B cell (primary cell): Measurements from ENCODE around the gene NFATC2. TPM values are rescaled to one million over a fixed set of nuclear protein-coding genes. Genes with fewer than 3 reads are reported as not detected.

Source experiments
- ATAC-seq: fragments of 200-7000 bp; cut with Tn5 transposase; one replicate; pipeline ENCODE4 v1.10.0; 2021; ENCODE audit warnings: low read depth, mild to moderate bottlenecking, moderate number of reproducible peaks, moderate library complexity
- CTCF ChIA-PET: fragments of 350-600 bp; sonication (Branson Sonifier 250); formaldehyde crosslinking; loops from one replicate; lab custom pipeline; 2021; ENCODE audit warnings: antibody characterized with exemption, inconsistent platforms; lab: Charles Lee
- POLR2A ChIA-PET: fragments of 350-600 bp; sonication (Branson Sonifier 250); formaldehyde crosslinking; loops from one replicate; lab custom pipeline; 2021; ENCODE audit warnings: antibody characterized with exemption; lab: Charles Lee
- DNase-seq: peaks from one replicate; pipeline ENCODE4 v3.0.0; 2013
- H2AFZ ChIP-seq: 2 replicates; pipeline ENCODE4 v1.6.1; 2012; ENCODE audit warnings: mild to moderate bottlenecking, low read depth, low read length; ENCODE audit not compliant: insufficient read depth, poor library complexity, severe bottlenecking
- H3K27ac ChIP-seq, 2 donors: 1 replicate in 1 of 2; 2 replicates in 1 of 2; pipeline ENCODE4 v1.5.1; 2012 to 2013; ENCODE audit warnings: low read length in 2 of 2, mild to moderate bottlenecking in 2 of 2, moderate library complexity in 1 of 2
- H3K27me3 ChIP-seq, 4 experiments: fragments of 200-600 bp in 1 of 4; sonication (generic) in 1 of 4; replicated peaks in 1 of 4; 1 replicate in 2 of 4; 2 replicates in 2 of 4; pipeline versions ENCODE4 v1.6.1 to v1.7.0; 2013 to 2016; ENCODE audit warnings: low read length in 3 of 4, mild to moderate bottlenecking in 2 of 4, mixed read lengths in 1 of 4, moderate library complexity in 1 of 4; ENCODE audit not compliant: insufficient read depth in 4 of 4, control insufficient read depth in 3 of 4; ENCODE audit errors: control extremely low read depth in 1 of 4
- H3K36me3 ChIP-seq, 2 experiments: replicated peaks in 1 of 2; 1 replicate in 1 of 2; 2 replicates in 1 of 2; pipeline versions ENCODE4 v1.6.1 to v1.7.1; 2013; ENCODE audit warnings: low read length in 1 of 2; ENCODE audit not compliant: insufficient read depth in 2 of 2, control insufficient read depth in 1 of 2; ENCODE audit errors: control extremely low read depth in 1 of 2, extremely low read depth in 1 of 2
- H3K4me1 ChIP-seq, 2 donors: fragments of 200-600 bp in 1 of 2; sonication (generic) in 1 of 2; 1 replicate in 1 of 2; 2 replicates in 1 of 2; pipeline versions ENCODE4 v1.5.1 to v1.6.1; 2013 to 2017; ENCODE audit warnings: low read length in 2 of 2; ENCODE audit not compliant: control insufficient read depth in 2 of 2, insufficient read depth in 2 of 2
- H3K4me2 ChIP-seq: replicated peaks from 2 replicates; pipeline ENCODE3; 2012; ENCODE audit warnings: mild to moderate bottlenecking, low read depth, low read length; ENCODE audit not compliant: poor library complexity, severe bottlenecking
- H3K4me3 ChIP-seq, 5 experiments: fragments of 200-600 bp in 1 of 5; sonication (generic) in 1 of 5; 1 replicate in 3 of 5; 2 replicates in 2 of 5; pipeline versions ENCODE4 v1.5.1 to v1.7.0; 2011 to 2016; ENCODE audit warnings: low read length in 4 of 5, mild to moderate bottlenecking in 4 of 5, low read depth in 2 of 5, control low read depth in 1 of 5, moderate library complexity in 1 of 5; ENCODE audit not compliant: insufficient read depth in 1 of 5; ENCODE audit errors: control extremely low read depth in 1 of 5, extremely low read depth in 1 of 5
- H3K79me2 ChIP-seq: fragments of 200-600 bp; sonication (generic); one replicate; pipeline ENCODE4 v1.6.0; 2016; ENCODE audit warnings: low read length; ENCODE audit not compliant: control insufficient read depth, insufficient read depth
- H3K9ac ChIP-seq: fragments of 200-600 bp; sonication (generic); 2 replicates; pipeline ENCODE4 v1.6.1; 2017; ENCODE audit warnings: mild to moderate bottlenecking, low read length, moderate library complexity
- H3K9me3 ChIP-seq, 3 donors: one replicate each; pipeline versions ENCODE4 v1.6.1 to v1.7.1; 2013; ENCODE audit warnings: low read length in 2 of 3; ENCODE audit not compliant: control insufficient read depth in 2 of 3, insufficient read depth in 1 of 3; ENCODE audit errors: control extremely low read depth in 1 of 3
- H4K20me1 ChIP-seq: 2 replicates; pipeline ENCODE4 v1.6.0; 2012; ENCODE audit warnings: mild to moderate bottlenecking, low read length; ENCODE audit not compliant: insufficient read depth, control insufficient read depth, poor library complexity, severe bottlenecking
- H3K27ac Mint-ChIP-seq: one replicate; pipeline ENCODE4 v1.8.0; 2021; ENCODE audit warnings: mixed read lengths
- H3K27me3 Mint-ChIP-seq: one replicate; pipeline ENCODE4 v1.8.0; 2021; ENCODE audit warnings: mixed read lengths
- H3K4me1 Mint-ChIP-seq: one replicate; pipeline ENCODE4 v1.8.0; 2021; ENCODE audit warnings: mixed read lengths
- H3K4me3 Mint-ChIP-seq: one replicate; pipeline ENCODE4 v1.8.0; 2021; ENCODE audit warnings: mixed read lengths
- H3K9me3 Mint-ChIP-seq: one replicate; pipeline ENCODE4 v1.8.0; 2022; ENCODE audit warnings: mixed read lengths; ENCODE audit not compliant: insufficient read depth
- CTCF ChIP-seq: fragments of 200-600 bp; IDR thresholded peaks from one replicate; pipeline ENCODE4 v1.8.0; 2022; ENCODE audit warnings: antibody characterized with exemption, mild to moderate bottlenecking
- EZH2 ChIP-seq: IDR thresholded peaks from 2 replicates; pipeline ENCODE4 v1.6.1; 2012; ENCODE audit warnings: borderline replicate concordance, low read depth, mild to moderate bottlenecking, moderate library complexity, low read length; ENCODE audit not compliant: insufficient read depth, poor library complexity, severe bottlenecking
- WGBS: methylation state at CpG from one replicate; pipeline ENCODE4 v1.1.5; 2013; ENCODE audit warnings: missing lambda C conversion rate; ENCODE audit not compliant: insufficient coverage; 5-methylcytosine and 5-hydroxymethylcytosine counted together
- intact Hi-C: fragments of 100-400 bp; cut with micrococcal nuclease; formaldehyde crosslinking; loops from one replicate; pipeline ENCODE4 v1.10.0; 2022
- polyA plus RNA-seq: library from polyadenylated mRNA; depleted of rRNA; stranded (reverse); fragments of >200 nt; gene quantifications from 2 replicates; pipeline ENCODE4 v1.2.3, GENCODE V29; 2012
- total RNA-seq, 2 donors: library from RNA; stranded (reverse); fragments of 120-200 nt in 1 of 2; gene quantifications; 1 replicate in 1 of 2; 2 replicates in 1 of 2; pipeline versions ENCODE4 v1.2.3 to v1.2.4, GENCODE V29; 2013 to 2022

The NFATC2 gene
- total and polyA plus RNA-seq, 2 donors (not counting 1 experiment from before 2014, with no cell fraction given) = 10.1 to 38.0 TPM

- H3K27ac Mint-ChIP-seq = peak overlapping the region; percentile 92
- H3K27me3 Mint-ChIP-seq = no peaks in the 10 kb centered on the region
- Histone ChIP-seq H3K27me3 (no peaks in the 10 kb centered on the region), H3K4me2 (peak overlapping the region; percentile 53), H2AFZ (no peak overlapping the region), H3K27ac (peak overlapping the region; percentile 68 to 83), H3K9me3 (peaks cover 0 to 16% (median 3%) of the 10 kb centered on the region in 3 donors), H4K20me1 (peaks cover 47% of the 10 kb centered on the region), H3K9ac (no peak overlapping the region), H3K4me1 (peaks cover 40 to 50% of the 10 kb centered on the region in 2 donors), H3K4me3 (no peak overlapping the region), H3K79me2 (peaks cover 31% of the 10 kb centered on the region), H3K36me3 (peaks cover 0 to 57% of the 10 kb centered on the region in 2 experiments)
- H3K4me3 Mint-ChIP-seq = peak overlapping the region; percentile 67
- H3K9me3 Mint-ChIP-seq = peaks cover 3% of the 10 kb centered on the region
- 40% methylated on average over 7 of the region's 8 CpGs for WGBS
- TF ChIP-seq EZH2 = no peak
- TF ChIP-seq CTCF = no peak
- peaks cover 43% of the 10 kb centered on the region for H3K4me1 Mint-ChIP-seq
- DNase-seq (no peak), ATAC-seq (peak; percentile 1)
- POLR2A ChIA-PET = interaction anchor here (0.7 to 2.2 kb wide), 4 partner anchors 9 to 81 kb away, joined by 3 to 12 read pairs (median 5); partner anchors contain the start of gene NFATC2
- intact Hi-C loops = loop anchor here (1.0 to 5.0 kb wide), 6 partner anchors 39 to 81 kb away; partner anchors contain the start of gene NFATC2
- CTCF ChIA-PET = interaction anchor here (0.9 to 2.6 kb wide), 4 partner anchors 40 to 134 kb away, joined by 3 to 13 read pairs (median 7); partner anchors contain the start of gene NFATC2
Measured at GRCh38 chr20:51461306-51461705, 81.2 kb downstream of the NFATC2 start.
